ENCODE results near the gene OBI1.
"Not testable (repeated sequence)": the region's sequence is repeated elsewhere in the genome, so short reads cannot be mapped to it uniquely, and the experiment has no call there.

Gene OBI1

DNA sequence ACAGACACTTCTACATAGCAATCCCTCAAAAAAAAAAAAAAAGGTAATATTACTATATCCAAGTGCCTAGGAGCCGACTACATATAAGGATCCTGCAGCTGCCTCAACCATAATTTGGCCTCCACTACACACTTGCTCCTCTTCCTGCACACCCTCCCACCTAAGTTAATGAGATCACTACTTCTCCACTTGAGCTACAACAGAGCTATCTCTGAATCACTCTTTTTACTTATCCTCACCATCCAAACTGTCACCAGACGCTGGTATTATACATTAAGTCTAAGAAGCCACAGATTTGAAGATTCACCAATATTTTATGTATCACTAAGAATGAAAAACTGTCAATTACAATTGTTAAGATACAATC lies 8.3 kb downstream of the OBI1 start:
- in situ Hi-C loops (cut with HindIII; ENCODE audit: low pct_ligation_motif_present, low pct_unique_long_range_greater_than_20kb, low sequenced_read_pairs), result no loop called here
- no peak for DNase-seq

DNA sequence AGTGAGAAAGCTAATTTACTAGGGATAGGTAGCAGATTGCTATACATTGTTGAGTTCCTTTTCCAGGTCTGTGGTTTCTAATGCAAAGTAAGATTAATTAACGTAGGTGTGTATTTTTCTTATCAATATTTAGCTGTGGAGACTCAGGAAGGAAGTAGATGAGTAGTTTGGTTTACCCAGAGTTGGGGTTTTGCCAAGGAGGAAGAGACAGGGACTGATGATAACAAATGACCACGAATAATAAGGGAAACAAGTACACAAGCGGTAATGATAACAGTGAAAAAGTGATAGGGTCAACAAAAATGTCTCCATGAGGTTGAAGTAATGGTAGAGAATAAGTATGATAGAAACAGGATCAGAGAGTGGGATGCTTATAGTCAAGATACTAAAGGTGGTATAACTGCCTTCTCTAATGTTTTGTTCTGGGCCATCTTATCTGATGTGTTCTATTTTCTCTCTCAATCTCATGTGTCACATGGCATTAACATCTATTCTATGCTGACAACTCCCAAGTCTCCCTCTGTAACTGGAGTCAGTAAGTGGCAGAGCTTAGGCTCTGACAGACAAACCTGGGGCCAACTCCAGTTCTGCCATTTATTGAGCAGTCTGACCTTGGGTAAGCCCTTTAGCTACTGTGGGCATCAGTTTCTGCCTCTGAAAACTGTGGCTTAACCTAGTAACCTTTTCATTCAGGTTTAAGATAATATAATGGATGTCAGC lies 8.8 kb downstream of the OBI1 start:
- DNase-seq, result no peak
- in situ Hi-C loops (cut with HindIII; ENCODE audit: low pct_ligation_motif_present, low pct_unique_long_range_greater_than_20kb, low sequenced_read_pairs), result no loop called here

DNA sequence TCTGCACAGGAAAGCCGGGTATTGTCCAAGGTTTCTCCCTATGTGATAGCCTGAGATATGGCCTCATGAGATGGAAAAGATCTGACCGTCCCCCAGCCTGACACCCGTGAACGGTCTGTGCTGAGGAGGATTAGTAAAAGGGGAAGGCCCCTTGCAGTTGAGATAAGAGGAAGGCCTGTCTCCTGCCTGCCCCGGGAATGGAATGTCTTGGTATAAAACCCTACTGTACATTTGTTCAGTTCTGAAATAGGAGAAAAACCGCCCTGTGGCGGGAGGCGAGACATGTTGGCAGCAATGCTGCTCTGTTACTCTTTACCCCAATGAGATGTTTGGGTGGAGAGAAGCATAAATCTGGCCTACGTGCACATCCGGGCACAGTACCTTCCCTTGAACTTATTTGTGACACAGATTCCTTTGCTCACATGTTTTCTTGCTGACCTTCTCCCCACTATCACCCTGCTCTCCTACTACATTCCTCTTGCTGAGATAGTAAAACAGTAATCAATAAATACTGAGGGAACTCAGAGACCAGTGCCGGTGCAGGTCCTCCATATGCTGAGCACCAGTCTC lies 11.8 kb downstream of the OBI1 start:
- in situ Hi-C loops (cut with HindIII; ENCODE audit: low pct_ligation_motif_present, low pct_unique_long_range_greater_than_20kb, low sequenced_read_pairs), result not testable (repeated sequence)
- peak; percentile 7 for DNase-seq

DNA sequence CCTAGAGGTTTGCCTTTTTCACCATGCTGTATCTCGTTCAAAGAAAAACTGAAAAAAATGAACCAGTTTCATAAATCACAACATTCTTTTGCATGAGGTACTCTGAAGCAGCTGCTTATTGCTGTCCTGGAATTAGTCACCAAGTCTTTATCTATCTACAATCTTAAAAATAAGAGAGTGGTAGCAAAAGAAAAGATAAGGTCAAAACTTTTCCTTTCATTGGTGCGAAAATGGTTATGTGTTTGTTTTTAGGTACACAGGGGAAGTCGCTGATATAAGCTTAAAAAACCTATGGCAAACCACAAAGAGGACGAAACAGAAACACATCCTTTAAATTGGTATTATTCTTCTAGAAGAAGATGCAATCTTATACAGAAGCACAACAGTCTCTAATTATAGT lies 20.7 kb downstream of the OBI1 start:
- DNase-seq, result no peak
- in situ Hi-C loops (cut with HindIII; ENCODE audit: low pct_ligation_motif_present, low pct_unique_long_range_greater_than_20kb, low sequenced_read_pairs), result no loop called here

DNA sequence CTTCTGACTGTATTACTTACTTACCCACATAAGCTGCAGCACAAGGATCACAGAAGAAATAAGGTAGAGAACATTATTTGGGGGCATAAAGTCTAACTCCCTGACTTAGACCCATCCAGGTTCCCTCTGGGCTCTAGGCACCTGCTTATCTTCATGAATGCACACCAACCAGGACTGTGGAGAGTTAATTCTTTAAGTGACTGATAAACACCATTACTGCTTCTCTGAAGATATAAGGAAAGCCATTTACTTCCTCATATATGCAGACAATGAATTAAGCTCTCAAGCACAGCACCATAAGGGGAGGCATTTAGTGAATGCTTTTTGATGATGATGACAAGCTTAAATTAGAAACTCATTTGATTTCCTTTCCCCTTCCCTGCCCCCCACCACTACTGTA lies 22.5 kb downstream of the OBI1 start:
- DNase-seq, result no peak
- in situ Hi-C loops (cut with HindIII; ENCODE audit: low pct_ligation_motif_present, low pct_unique_long_range_greater_than_20kb, low sequenced_read_pairs), result no loop called here

DNA sequence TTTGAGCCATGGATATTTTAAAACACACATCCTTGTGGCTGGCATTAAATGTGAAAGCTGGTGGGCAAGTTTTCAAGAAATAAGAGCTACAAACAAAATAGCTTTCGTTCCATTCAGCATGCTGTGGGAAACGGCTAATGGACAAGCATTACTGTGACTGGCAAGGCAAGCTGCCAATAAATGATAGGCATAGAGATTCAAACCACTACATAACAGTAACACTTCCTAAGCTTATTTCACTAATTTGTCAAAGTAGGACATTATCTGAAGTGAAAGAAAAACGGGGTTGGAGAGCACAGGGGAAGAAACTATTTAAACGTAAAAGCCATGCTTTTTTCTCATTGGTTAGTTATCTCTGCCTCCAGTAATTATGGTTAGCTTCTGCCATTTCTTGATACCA lies 26.0 kb downstream of the OBI1 start:
- DNase-seq, result no peak
- in situ Hi-C loops (cut with HindIII; ENCODE audit: low pct_ligation_motif_present, low pct_unique_long_range_greater_than_20kb, low sequenced_read_pairs), result no loop called here

DNA sequence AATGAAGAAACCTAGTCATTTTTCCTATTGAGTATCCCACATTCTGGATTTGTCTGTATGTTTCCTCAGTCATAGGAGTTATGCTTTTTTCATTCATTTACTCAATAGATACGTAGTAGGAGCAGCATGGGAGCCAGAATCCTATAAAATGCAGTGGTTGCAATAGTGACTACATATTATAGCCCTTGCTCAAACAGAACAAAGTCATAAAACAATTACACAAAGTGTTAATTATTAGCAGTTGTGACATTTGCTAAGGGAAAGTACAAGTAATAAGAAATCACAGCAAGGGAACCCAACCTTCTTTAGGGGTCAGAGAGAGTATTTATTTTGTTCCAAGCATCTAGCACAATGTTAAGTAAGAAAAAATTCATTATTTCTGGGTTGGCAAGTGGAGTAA lies 27.9 kb downstream of the OBI1 start:
- in situ Hi-C loops (cut with HindIII; ENCODE audit: low pct_ligation_motif_present, low pct_unique_long_range_greater_than_20kb, low sequenced_read_pairs), result no loop called here
- DNase-seq, result no peak

DNA sequence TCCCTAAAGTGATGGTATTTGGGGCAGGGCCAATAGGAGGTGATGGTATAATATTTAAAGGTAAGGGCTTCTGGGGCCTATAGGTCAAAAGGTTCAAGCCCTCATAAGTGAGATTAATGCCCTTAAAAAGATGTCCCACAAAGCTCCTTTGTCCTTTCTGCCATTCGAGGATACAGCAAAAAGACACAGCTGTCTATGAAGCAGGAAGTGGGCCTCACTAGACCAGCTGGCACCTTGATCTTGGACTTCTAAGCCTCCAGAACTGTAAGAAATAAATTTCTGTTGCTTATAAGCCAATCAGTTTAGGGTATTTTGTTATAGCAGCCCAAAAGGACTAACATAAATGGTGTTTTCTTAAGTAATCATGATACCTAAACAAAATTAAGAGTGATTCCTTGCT lies 28.4 kb downstream of the OBI1 start:
- in situ Hi-C loops (cut with HindIII; ENCODE audit: low pct_ligation_motif_present, low pct_unique_long_range_greater_than_20kb, low sequenced_read_pairs), result no loop called here
- DNase-seq, result no peak

DNA sequence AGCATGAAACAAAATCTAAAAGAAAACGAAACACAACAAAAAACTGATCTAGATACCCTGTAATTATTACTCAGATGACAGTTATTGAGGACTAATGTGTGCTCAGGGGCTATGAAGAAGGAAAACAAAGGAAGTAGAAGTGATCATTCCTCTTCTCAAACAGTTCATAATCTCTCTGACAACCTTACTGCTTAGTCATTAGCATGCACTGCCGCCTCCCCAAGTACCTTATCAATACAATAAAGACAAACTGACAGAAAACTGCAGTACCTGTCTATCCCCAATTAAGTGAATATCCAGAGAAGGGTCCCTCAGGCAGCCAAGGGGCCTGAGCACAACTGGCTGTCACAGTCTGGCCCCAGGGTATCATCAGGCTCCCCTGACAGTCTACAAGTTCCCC lies 33.6 kb downstream of the OBI1 start:
- in situ Hi-C loops (cut with HindIII; ENCODE audit: low pct_ligation_motif_present, low pct_unique_long_range_greater_than_20kb, low sequenced_read_pairs), result no loop called here
- no peak for DNase-seq

DNA sequence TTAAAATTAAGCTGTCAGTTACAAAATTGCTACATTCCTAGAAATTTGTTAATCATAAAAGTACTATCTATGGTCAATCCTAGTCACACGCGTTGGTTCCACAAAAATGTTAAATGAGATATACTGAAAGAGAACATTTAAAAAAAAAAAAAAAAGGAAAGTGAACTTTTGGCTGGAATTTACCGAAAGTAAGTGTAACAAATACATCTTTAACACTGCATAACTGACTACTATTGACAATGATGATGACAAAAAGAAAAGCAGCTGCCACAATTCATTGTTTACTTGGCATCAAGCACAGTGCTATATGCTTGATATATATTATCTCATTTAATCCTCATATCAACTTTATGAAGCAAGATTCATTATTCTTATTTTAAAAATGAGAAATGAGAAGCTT lies 35.8 kb downstream of the OBI1 start:
- in situ Hi-C loops (cut with HindIII; ENCODE audit: low pct_ligation_motif_present, low pct_unique_long_range_greater_than_20kb, low sequenced_read_pairs), result no loop called here
- DNase-seq, result no peak

DNA sequence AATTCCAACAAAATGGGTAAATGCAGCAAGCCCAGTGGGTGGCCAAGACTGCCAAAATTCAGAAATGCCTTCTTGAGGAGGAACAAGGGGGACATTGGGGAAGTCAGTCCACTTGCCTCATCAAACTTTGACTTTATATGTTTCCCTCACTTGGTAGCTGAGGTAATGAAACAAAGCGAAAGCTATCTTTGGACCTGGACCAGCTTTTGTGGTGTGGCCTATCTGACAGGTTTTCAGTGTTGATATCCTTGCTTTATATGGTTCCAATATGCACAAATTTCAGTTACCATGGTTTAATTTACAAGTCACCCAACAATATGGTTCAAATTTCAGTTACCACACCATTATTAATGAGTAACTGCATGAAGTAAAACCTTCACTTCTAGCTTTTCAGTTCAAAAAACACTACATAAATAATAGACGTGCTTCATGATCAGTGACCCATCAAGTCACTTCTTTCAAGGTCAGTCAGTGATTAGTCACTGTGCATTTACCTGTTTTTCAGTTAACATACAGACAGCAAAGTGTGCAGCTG lies 38.0 kb downstream of the OBI1 start:
- no peak for DNase-seq
- in situ Hi-C loops (cut with HindIII; ENCODE audit: low pct_ligation_motif_present, low pct_unique_long_range_greater_than_20kb, low sequenced_read_pairs), result no loop called here

DNA sequence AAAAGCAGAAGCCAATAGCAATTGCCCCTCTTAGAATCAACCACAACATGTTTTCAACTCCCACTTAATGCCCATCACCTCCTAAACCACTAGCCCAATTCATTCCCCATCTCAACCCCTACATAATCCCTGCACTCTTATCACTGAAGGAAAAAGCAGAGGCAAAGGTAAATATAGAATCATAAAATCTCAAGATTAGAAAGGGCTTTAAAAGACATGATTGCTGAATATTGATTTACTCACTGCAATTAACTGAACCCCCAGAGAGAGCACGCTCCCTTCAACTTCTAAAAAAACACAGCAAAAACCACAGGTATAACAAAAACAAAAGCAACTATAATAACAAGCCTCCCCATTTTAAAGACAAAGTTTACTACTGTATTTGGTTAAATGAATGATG lies 40.5 kb downstream of the OBI1 start:
- DNase-seq, result no peak
- in situ Hi-C loops (cut with HindIII; ENCODE audit: low pct_ligation_motif_present, low pct_unique_long_range_greater_than_20kb, low sequenced_read_pairs), result no loop called here

DNA sequence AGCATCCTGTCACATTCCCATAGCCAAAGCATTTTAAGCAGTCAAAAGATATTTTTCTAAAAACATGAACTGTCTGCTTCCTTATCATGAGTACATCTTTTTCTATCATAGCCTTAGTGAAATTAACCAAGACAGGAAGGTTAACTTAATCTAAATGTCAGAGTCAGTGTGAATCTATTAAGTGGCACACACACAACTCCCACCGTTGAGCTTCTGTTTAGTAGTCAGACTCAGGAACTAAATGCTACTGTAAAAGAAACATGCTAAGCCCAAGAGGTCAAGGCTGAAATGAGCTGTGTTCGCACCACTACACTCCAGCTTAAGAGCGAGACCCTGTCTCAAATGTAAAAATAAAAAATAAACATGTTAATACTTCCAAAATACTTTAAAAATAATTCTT lies 47.9 kb downstream of the OBI1 start:
- no peak for DNase-seq
- in situ Hi-C loops (cut with HindIII; ENCODE audit: low pct_ligation_motif_present, low pct_unique_long_range_greater_than_20kb, low sequenced_read_pairs), result no loop called here

DNA sequence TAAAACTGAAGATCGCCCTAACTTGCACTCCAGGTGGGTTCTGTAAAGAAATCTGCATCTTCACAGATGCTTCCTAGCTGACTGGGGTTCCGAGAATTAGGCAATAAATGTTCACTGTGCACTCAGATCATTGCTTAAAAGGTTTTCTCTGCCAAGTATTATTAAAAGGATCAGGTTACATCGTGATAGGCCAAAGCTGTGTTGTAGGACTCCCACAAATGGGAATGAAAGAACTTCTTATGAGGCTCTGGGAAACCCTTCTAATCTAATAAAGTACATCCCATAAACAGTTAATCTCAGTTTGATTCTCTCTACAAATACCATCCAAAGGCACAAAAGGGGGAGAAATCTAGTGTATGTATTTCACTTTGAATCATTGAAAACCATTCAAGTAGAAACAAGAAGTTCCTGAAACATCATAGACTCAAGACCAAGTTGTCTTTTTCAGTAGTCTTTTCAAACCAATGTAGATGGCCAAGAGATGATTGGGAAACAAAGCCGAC lies 48.5 kb downstream of the OBI1 start:
- in situ Hi-C loops (cut with HindIII; ENCODE audit: low pct_ligation_motif_present, low pct_unique_long_range_greater_than_20kb, low sequenced_read_pairs), result no loop called here
- no peak for DNase-seq

DNA sequence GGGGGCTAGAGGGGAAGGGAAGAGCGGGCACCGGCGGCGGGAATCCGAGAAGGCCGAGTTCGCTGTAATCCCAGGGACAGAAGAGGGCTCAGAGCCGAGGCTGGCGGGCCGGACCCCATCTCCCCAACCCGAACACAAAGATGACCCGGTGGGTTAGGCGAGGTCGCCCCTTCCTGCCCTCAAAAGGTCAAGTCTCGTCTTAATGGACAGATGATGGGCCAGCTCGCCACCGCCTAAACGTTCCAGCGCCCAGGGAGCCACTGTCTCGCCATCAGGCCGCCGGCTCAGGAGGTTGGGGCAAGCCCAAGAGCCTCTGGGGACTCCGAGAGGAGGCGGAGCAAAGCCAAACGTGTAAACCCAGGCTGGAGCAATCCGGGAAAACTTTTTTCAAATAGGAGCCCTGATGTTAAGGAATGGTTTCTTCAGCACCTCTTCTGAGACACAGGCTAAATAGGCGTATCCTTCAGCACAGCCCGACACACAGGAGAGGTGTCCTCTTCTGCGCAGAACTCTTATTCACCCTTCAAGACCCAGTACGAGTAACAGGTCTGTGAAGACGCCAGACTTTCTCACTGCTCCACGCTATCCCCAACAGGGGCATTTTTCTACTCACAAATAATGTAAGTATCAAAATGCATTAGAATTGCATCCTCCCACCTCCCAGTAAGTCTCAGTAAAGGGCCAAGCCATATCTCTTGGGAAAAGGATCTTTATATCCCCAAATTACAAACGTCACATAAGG lies 49.3 kb downstream of the OBI1 start:
- in situ Hi-C loops (cut with HindIII; ENCODE audit: low pct_ligation_motif_present, low pct_unique_long_range_greater_than_20kb, low sequenced_read_pairs), result no loop called here
- peak; percentile 26 for DNase-seq

DNA sequence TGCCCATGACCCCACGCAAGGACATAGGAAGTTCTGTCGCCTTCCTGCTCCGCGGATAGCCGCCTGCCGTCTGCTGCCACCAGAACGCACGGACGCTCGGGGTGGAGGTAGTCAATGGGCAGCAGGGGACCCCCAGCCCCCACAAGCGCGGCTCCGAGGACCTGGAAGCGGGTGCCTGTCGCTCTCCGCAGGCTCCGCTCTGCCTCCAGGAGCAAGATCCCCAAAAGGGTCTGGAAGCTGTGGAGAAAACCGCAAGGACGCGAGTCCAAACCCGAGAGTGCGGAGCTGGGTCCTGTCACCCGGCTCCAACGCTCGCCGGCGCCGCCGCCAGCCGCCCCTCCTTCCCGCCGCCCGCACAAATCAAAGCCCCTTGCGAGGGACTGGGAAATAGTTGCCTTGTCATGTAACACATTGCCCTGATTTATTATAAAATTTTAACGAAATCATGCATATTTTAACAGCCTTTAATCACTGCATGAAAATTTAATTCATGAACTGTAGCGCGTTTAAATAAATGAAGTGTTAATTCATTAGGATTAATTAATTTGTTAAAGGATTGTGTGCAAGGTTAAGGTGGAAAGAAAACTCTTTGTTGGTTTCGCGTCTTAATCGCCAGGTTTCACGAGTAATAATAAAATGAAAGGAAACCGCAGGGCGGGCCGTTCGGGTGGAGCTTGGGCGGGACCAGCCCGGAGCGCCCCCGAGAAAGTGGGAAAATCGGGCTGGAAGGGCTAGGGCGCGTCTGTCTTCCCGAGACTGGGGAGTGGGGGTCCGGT lies 50.1 kb downstream of the OBI1 start:
- no peak for DNase-seq

DNA sequence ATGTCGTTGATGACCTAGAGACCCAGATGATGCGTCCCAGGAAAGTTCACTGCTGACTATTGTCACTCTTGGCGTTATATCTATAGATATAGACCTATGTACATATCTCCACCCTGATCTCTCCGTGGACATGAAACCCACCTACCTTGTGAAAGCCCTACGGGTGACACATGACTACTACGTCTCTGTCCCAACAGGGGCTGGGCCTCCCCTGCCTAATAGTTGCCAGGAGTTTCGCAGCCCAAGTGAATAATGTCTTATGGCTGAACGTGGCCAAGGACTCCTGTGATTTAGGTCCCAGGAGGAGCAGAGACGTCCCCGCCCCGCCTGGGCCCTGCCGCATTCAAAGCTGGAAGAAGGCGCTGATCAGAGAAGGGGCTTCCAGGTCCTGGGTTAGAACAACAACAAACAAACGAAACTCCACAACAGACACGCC lies 50.7 kb downstream of the OBI1 start:
- in situ Hi-C loops (cut with HindIII; ENCODE audit: low pct_ligation_motif_present, low pct_unique_long_range_greater_than_20kb, low sequenced_read_pairs), result no loop called here
- DNase-seq, result no peak

More for the DNA sequence above, 50.1 kb downstream of the OBI1 start:
- in situ Hi-C loops (cut with HindIII; ENCODE audit: low pct_ligation_motif_present, low pct_unique_long_range_greater_than_20kb, low sequenced_read_pairs), result no loop called here

DNA sequence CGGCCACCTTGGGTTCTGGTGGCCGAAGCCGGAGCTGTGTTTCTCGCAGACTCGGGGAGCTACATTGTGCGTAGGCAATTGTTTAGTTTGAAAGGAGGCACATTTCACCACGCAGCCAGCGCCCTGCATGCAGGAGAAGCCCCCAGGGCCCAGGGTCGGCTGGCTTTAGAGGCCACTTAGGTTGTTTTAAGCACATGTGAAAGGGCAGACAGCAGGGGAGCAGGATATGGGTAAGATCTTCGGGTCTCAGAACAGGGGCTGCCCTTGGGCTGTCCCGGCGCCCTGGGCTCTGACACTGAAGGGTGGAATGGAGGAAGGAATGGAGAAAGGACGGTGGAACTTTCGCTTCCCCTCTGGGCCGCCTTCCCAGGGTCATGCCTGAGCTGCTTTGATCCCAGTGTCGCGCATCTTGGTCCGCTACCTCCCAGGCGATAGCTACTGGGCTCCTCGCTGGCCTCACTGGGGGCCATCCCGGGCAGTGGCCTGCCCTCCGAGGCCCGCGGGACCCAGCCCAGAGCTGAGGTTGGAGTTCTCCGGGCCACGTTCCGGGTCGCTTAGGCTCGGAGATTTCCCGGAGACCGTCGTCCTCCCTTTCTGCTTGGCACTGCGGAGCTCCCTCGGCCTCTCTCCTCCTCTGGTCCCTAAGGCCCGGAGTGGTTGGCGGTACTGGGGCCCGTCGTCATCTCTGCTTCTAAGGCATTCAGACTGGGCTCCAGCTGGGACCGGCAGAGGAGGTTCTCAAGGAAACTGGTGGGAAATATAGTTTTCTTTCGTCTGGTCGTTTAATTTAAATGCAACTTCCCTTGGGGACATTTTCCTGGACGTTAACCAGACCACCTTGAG lies 51.3 kb downstream of the OBI1 start:
- no peak for DNase-seq
- in situ Hi-C loops (cut with HindIII; ENCODE audit: low pct_ligation_motif_present, low pct_unique_long_range_greater_than_20kb, low sequenced_read_pairs), result no loop called here
